ENCODE measurements around the gene FOXA1. TPM values are rescaled to one million over a fixed set of nuclear protein-coding genes. Genes with fewer than 3 reads are reported as not detected.

FOXA1 gene
- polyA plus RNA-seq, 3 donors = 0.13 to 2.1 (median 0.22) TPM

Other genes with a start within 250 kb of the FOXA1 start
- gene TTC6, start 380 bp upstream of the FOXA1 start, polyA plus RNA-seq = under 1 TPM in 1 of 3 donors, not detected in 2; 0.51 TPM

Data from adipose tissue (tissue), 3 donors.